Tibial artery (tissue), 4 donors: ENCODE measurements around the gene PREP.

Source experiments
- DNase-seq, 2 donors: peaks; one replicate each; pipeline ENCODE4 v3.0.0-alpha.2; 2019
- H3K27ac ChIP-seq, 2 donors: fragments of 200-600 bp; sonication (generic) in 1 of 2; 1 replicate in 1 of 2; 2 replicates in 1 of 2; pipeline ENCODE4 v1.5.1; 2018 to 2019; ENCODE audit warnings: mild to moderate bottlenecking in 1 of 2
- H3K27me3 ChIP-seq, 2 donors: fragments of 200-600 bp; sonication (generic) in 1 of 2; one replicate each; pipeline versions ENCODE4 v1.5.1 to v1.6.0; 2016 to 2019
- H3K36me3 ChIP-seq, 3 donors: fragments of 200-600 bp; sonication (generic) in 2 of 3; one replicate each; pipeline ENCODE4 v1.5.1; 2016 to 2019; ENCODE audit warnings: mild to moderate bottlenecking in 2 of 3
- H3K4me1 ChIP-seq, 4 donors: fragments of 200-600 bp; sonication (generic) in 2 of 4; 1 replicate in 3 of 4; 2 replicates in 1 of 4; pipeline ENCODE4 v1.5.1; 2016 to 2019
- H3K4me3 ChIP-seq, 2 donors: fragments of 200-600 bp; sonication (generic) in 1 of 2; 1 replicate in 1 of 2; 2 replicates in 1 of 2; pipeline ENCODE4 v1.5.1; 2018 to 2019; ENCODE audit warnings: mild to moderate bottlenecking in 2 of 2
- H3K9me3 ChIP-seq, 3 donors: fragments of 200-600 bp; sonication (generic) in 1 of 3; one replicate each; pipeline ENCODE4 v1.5.1; 2016 to 2019
- intact Hi-C: fragments of 100-400 bp; cut with DNase I; formaldehyde crosslinking; loops from one replicate; pipeline ENCODE4 v1.15.0; 2023; ENCODE audit warnings: low total_unique reads
- TF ChIP-seq, protein P1 (sequence below), 2 experiments: fragments of 200-600 bp in 1 of 2; fragments of 450-650 bp in 1 of 2; IDR thresholded peaks; one replicate each; pipeline ENCODE4 v1.5.1; 2017 to 2019; ENCODE audit warnings: antibody characterized with exemption in 2 of 2, mild to moderate bottlenecking in 1 of 2, moderate library complexity in 1 of 2

The PREP gene

DNA sequence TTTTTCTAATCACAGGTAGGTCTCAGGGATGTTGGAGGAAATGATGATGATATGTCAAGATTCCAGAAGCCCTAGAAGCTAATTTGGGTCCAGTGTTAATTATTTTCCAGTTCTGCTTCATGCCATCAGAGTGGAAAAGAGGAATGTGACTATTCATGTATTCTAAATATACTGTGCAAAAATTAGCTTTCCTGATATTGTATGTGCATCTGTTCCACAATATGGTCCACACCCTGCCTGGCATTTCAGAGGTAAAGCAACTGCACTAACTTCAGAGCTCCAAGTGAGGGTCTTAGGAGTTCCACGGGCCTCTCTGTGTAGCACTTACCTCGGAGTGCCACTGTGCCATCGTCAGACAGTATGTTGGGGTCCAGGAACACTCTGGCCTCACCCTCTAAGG, 27.1 kb downstream of the PREP start:
- TF ChIP-seq, protein P1, sequence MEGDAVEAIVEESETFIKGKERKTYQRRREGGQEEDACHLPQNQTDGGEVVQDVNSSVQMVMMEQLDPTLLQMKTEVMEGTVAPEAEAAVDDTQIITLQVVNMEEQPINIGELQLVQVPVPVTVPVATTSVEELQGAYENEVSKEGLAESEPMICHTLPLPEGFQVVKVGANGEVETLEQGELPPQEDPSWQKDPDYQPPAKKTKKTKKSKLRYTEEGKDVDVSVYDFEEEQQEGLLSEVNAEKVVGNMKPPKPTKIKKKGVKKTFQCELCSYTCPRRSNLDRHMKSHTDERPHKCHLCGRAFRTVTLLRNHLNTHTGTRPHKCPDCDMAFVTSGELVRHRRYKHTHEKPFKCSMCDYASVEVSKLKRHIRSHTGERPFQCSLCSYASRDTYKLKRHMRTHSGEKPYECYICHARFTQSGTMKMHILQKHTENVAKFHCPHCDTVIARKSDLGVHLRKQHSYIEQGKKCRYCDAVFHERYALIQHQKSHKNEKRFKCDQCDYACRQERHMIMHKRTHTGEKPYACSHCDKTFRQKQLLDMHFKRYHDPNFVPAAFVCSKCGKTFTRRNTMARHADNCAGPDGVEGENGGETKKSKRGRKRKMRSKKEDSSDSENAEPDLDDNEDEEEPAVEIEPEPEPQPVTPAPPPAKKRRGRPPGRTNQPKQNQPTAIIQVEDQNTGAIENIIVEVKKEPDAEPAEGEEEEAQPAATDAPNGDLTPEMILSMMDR (IDR thresholded peaks at IDR 0.05): no peak
- peaks cover 24 to 33% (median 30%) of the 10 kb centered on the region in 3 donors for H3K36me3 ChIP-seq
- H3K27me3 ChIP-seq: no peaks in the 10 kb centered on the region
- no peak overlapping the region for H3K4me3 ChIP-seq
- intact Hi-C loops: no loop called here
- no peak overlapping the region for H3K27ac ChIP-seq
- H3K9me3 ChIP-seq: no peaks in the 10 kb centered on the region
- H3K4me1 ChIP-seq: peaks cover 0 to 4% (median 0%) of the 10 kb centered on the region in 4 donors
- no peak for DNase-seq

DNA sequence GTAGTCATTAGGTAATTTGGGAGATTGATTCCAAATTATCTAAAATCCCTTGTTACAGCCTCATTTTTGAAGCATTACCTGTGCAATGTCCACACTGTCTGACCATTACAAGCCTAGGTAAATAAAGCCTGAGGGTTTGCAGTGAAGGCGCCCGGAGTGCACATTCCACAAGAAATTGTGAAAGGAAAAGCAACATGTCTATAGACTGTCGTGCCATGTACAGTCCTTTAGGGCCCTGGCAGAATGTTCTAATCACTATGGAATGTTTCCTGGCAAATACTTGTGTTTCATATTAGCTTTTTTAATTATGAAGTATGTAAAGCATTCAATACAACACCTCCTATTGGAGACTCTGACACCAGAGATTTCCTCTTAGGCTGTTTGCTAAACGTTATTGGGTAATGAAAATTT, 28.9 kb downstream of the PREP start:
- intact Hi-C loops: no loop called here
- TF ChIP-seq, protein P1 (IDR thresholded peaks at IDR 0.05): no peak
- Histone ChIP-seq H3K4me1 (peaks cover 0 to 4% (median 0%) of the 10 kb centered on the region in 4 donors), H3K4me3 (no peak overlapping the region), H3K27me3 (no peaks in the 10 kb centered on the region), H3K27ac (no peak overlapping the region), H3K9me3 (no peaks in the 10 kb centered on the region), H3K36me3 (peaks cover 30 to 33% (median 32%) of the 10 kb centered on the region in 3 donors)
- DNase-seq: no peak

DNA sequence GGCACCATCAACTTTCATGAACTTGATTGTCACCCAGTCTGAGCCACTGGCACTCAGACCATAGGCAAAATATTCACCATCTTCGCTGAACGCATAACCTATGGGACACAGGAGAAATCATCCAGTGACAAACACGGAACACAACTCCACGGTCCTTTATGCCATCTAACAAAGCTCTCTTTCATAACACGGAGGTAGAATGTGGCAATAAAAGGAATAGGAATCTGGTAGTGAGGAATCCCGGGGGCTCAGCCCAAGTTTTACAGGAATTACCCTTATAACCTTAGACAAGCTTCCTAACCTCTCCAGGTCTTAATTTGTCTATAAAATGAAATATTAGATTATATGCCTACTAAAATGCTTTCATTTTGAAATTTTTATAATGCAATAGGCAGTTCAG, 29.4 kb downstream of the PREP start:
- intact Hi-C loops: no loop called here
- no peak overlapping the region for H3K4me3 ChIP-seq
- peaks cover 35 to 37% (median 36%) of the 10 kb centered on the region in 3 donors for H3K36me3 ChIP-seq
- H3K27ac ChIP-seq: no peak overlapping the region
- H3K4me1 ChIP-seq: peaks cover 0 to 4% (median 0%) of the 10 kb centered on the region in 4 donors
- no peak for DNase-seq
- H3K27me3 ChIP-seq: no peaks in the 10 kb centered on the region
- TF ChIP-seq, protein P1 (IDR thresholded peaks at IDR 0.05): no peak
- no peaks in the 10 kb centered on the region for H3K9me3 ChIP-seq

DNA sequence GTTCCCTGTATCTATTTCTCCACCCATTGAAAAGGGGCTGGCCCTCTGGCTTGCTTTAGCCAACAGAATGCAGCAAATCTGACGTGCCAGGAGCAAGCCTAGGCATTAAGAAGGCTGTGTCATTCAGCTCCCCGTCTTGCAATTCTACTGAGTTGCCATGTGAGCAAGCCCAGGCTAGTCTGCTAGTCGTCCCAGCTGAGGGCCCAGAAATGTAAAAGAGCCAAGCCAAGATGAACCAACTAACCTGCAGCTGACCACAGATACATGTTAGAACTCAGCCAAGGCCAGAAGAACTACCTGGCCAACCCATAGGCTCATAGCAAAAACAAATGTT, 30.1 kb downstream of the PREP start:
- DNase-seq: no peak
- peaks cover 0 to 4% (median 0%) of the 10 kb centered on the region in 4 donors for H3K4me1 ChIP-seq
- TF ChIP-seq, protein P1 (IDR thresholded peaks at IDR 0.05): no peak
- no peak overlapping the region for H3K4me3 ChIP-seq
- peaks cover 39 to 42% (median 41%) of the 10 kb centered on the region in 3 donors for H3K36me3 ChIP-seq
- intact Hi-C loops: no loop called here
- H3K9me3 ChIP-seq: no peaks in the 10 kb centered on the region
- no peaks in the 10 kb centered on the region for H3K27me3 ChIP-seq
- H3K27ac ChIP-seq: no peak overlapping the region

DNA sequence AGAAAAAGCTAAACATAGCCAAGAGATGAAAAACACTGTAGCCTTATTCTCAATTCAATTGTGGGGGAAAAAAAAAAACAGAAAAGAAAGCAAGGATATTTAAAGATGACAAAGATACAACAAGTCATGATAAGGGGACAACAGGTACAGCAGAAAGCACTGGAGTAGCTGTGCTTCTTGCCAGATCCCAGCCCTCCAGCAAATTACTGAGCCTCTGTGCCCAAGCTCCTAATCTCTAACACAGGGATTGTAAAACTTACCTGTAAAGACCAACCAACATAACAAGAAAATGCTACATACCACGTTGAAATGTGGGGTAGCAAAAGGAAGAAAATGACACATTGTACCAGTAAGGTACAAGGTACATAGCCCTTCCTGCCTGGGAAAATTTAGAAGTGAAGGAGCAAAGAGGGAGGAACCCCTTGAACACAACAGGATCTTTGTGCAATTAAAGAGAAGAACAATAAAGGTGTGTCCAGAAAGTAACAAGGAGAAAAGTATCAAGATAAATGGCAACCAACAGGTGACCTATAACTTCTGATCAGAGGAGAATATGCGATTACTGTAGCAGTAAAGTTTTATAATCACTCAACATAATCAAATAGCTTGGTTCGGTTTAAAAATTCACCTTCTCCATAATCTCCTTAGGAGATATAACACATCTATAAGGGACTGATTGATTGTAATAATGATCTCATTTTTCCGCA, 30.6 kb downstream of the PREP start:
- Histone ChIP-seq H3K27me3 (no peaks in the 10 kb centered on the region), H3K9me3 (no peaks in the 10 kb centered on the region), H3K36me3 (peaks cover 41 to 42% (median 41%) of the 10 kb centered on the region in 3 donors), H3K4me1 (peaks cover 0 to 4% (median 0%) of the 10 kb centered on the region in 4 donors), H3K27ac (no peak overlapping the region), H3K4me3 (no peak overlapping the region)
- no peak for DNase-seq
- intact Hi-C loops: no loop called here
- TF ChIP-seq, protein P1 (IDR thresholded peaks at IDR 0.05): no peak
